Neuronal stem cell (in vitro differentiated cells): ENCODE results near the gene TEKT2.

Experiments
- DNase-seq: peaks from one replicate; pipeline ENCODE4 v3.0.0-alpha.2; 2013; ENCODE audit warnings: low spot score
- H2AFZ ChIP-seq: one replicate; pipeline ENCODE4 v1.6.1; 2013; ENCODE audit warnings: mild to moderate bottlenecking, low read length, inconsistent platforms
- H2AK5ac ChIP-seq: 2 replicates; pipeline ENCODE4 v1.6.1; 2013; ENCODE audit warnings: low read depth, mild to moderate bottlenecking, inconsistent platforms, low read length, moderate library complexity, mixed read lengths
- H2BK120ac ChIP-seq: 2 replicates; pipeline ENCODE4 v1.6.1; 2013; ENCODE audit warnings: low read depth, mild to moderate bottlenecking, inconsistent platforms, low read length, moderate library complexity, mixed read lengths
- H2BK12ac ChIP-seq: one replicate; pipeline ENCODE4 v1.6.1; 2013; ENCODE audit warnings: low read length, inconsistent platforms
- H2BK15ac ChIP-seq: 2 replicates; pipeline ENCODE4 v1.6.1; 2013; ENCODE audit warnings: mild to moderate bottlenecking, low read length, inconsistent platforms, mixed read lengths
- H2BK5ac ChIP-seq: one replicate; pipeline ENCODE4 v1.6.1; 2013; ENCODE audit warnings: inconsistent platforms, mild to moderate bottlenecking, low read length, moderate library complexity
- H3K14ac ChIP-seq: one replicate; pipeline ENCODE4 v1.6.1; 2013; ENCODE audit warnings: low read length, inconsistent platforms
- H3K18ac ChIP-seq: 2 replicates; pipeline ENCODE4 v1.6.1; 2013; ENCODE audit warnings: low read length, inconsistent platforms
- H3K23ac ChIP-seq: 2 replicates; pipeline ENCODE4 v1.6.1; 2013; ENCODE audit warnings: low read depth, mild to moderate bottlenecking, mixed read lengths, low read length, inconsistent platforms; ENCODE audit not compliant: poor library complexity
- H3K27ac ChIP-seq: replicated peaks from 3 replicates; pipeline ENCODE4 v1.5.1; 2013; ENCODE audit warnings: low read length, inconsistent platforms
- H3K27me3 ChIP-seq, 3 experiments: 2 replicates each; pipeline ENCODE4 v1.6.1; 2013; ENCODE audit warnings: low read length in 3 of 3, mild to moderate bottlenecking in 2 of 3, inconsistent platforms in 1 of 3, low read depth in 1 of 3, mixed read lengths in 1 of 3, moderate library complexity in 1 of 3; ENCODE audit not compliant: control insufficient read depth in 3 of 3, insufficient read depth in 3 of 3
- H3K36me3 ChIP-seq, 2 donors: replicated peaks in 1 of 2; 2 replicates each; pipeline ENCODE4 v1.6.1; 2013; ENCODE audit warnings: low read length in 2 of 2; ENCODE audit not compliant: control insufficient read depth in 2 of 2, insufficient read depth in 2 of 2
- H3K4ac ChIP-seq: 2 replicates; pipeline ENCODE4 v1.6.1; 2013; ENCODE audit warnings: inconsistent platforms, mild to moderate bottlenecking, low read length, moderate library complexity
- H3K4me1 ChIP-seq, 2 donors: 1 replicate in 1 of 2; 2 replicates in 1 of 2; pipeline ENCODE4 v1.6.1; 2013; ENCODE audit warnings: low read length in 2 of 2, low read depth in 1 of 2; ENCODE audit not compliant: control insufficient read depth in 2 of 2, insufficient read depth in 1 of 2
- H3K4me2 ChIP-seq: one replicate; pipeline ENCODE4 v1.6.1; 2013; ENCODE audit warnings: mild to moderate bottlenecking, low read length, inconsistent platforms; ENCODE audit not compliant: insufficient read depth, poor library complexity, severe bottlenecking
- H3K4me3 ChIP-seq, 2 donors: 2 replicates each; pipeline ENCODE4 v1.5.1; 2013; ENCODE audit warnings: low read length in 2 of 2, mild to moderate bottlenecking in 2 of 2, inconsistent platforms in 1 of 2, moderate library complexity in 1 of 2
- H3K79me1 ChIP-seq: one replicate; pipeline ENCODE4 v1.6.1; 2013; ENCODE audit warnings: low read depth, mild to moderate bottlenecking, inconsistent platforms, low read length, moderate library complexity
- H3K9ac ChIP-seq: one replicate; pipeline ENCODE4 v1.6.1; 2013; ENCODE audit warnings: mild to moderate bottlenecking, low read depth, low read length, inconsistent platforms; ENCODE audit not compliant: poor library complexity
- H3K9me3 ChIP-seq, 2 donors: replicated peaks in 1 of 2; 2 replicates each; pipeline versions ENCODE3 to v1.6.1; 2013; ENCODE audit warnings: low read length in 2 of 2, mild to moderate bottlenecking in 2 of 2, inconsistent platforms in 1 of 2, low read depth in 1 of 2, mixed read lengths in 1 of 2, moderate library complexity in 1 of 2; ENCODE audit not compliant: control insufficient read depth in 2 of 2, insufficient read depth in 1 of 2
- H4K8ac ChIP-seq: one replicate; pipeline ENCODE4 v1.6.1; 2013; ENCODE audit warnings: low read depth, mild to moderate bottlenecking, inconsistent platforms, low read length, moderate library complexity
- H4K91ac ChIP-seq: one replicate; pipeline ENCODE4 v1.6.1; 2013; ENCODE audit warnings: low read length, low read depth, mild to moderate bottlenecking, inconsistent platforms; ENCODE audit not compliant: poor library complexity
- WGBS, 2 donors: extraction: QIAGEN DNeasy Blood & Tissue Kit; methylation state at CpG; one replicate each; pipeline ENCODE4 v1.1.7; 2013; ENCODE audit warnings: missing lambda C conversion rate in 2 of 2, mixed read lengths in 1 of 2; ENCODE audit not compliant: insufficient read length in 2 of 2, insufficient replicate concordance in 1 of 2; ENCODE audit errors: extremely low coverage in 2 of 2; 5-methylcytosine and 5-hydroxymethylcytosine counted together

Gene TEKT2

GRCh38 chr1:36087233-36088123 is 3.6 kb downstream of the TEKT2 start:
- Histone ChIP-seq H2BK12ac (no peak overlapping the region), H2AFZ (peak overlapping the region; percentile 99), H4K91ac (no peak overlapping the region), H3K23ac (peak overlapping the region; percentile 32), H3K4me1 (peaks cover 14% of the 10 kb centered on the region in 2 donors), H3K14ac (no peak overlapping the region), H2AK5ac (peak overlapping the region; percentile 98), H3K27ac (no peak overlapping the region), H3K79me1 (peaks cover 19% of the 10 kb centered on the region), H3K4ac (peak overlapping the region; percentile 81), H3K9me3 (no peaks in the 10 kb centered on the region), H2BK15ac (peak overlapping the region; percentile 95), H3K18ac (no peak overlapping the region), H3K36me3 (peaks cover 28 to 39% of the 10 kb centered on the region in 2 donors), H4K8ac (no peak overlapping the region), H3K4me3 (peak overlapping the region in 1 of 2 donors; percentile 14), H3K9ac (peak overlapping the region; percentile 32), H2BK120ac (peak overlapping the region; percentile 81), H2BK5ac (no peak overlapping the region), H3K4me2 (no peak overlapping the region), H3K27me3 (no peaks in the 10 kb centered on the region)
- no CpG with 5 or more reads among the region's 31 CpGs for WGBS, 2 donors
- DNase-seq = no peak

- H3K27me3 ChIP-seq = no peaks in the 10 kb centered on the region
Measured at GRCh38 chr1:36088265-36088576, 4.3 kb downstream of the TEKT2 start.

GRCh38 chr1:36088577-36089392 is 4.9 kb downstream of the TEKT2 start, which contains the start of gene ADPRS:
TSS of gene ADPRS (plus strand) at chr1:36088892. CDS start at chr1:36088905, 13 bp downstream.
- no CpG with 5 or more reads among the region's 84 CpGs for WGBS, 2 donors
- Histone ChIP-seq H3K27me3 (no peaks in the 10 kb centered on the region), H3K18ac (peak within 1 kb of the TSS; percentile 98), H2BK5ac (peak within 1 kb of the TSS; percentile 90), H4K8ac (peak within 1 kb of the TSS; percentile 99), H3K9ac (peak within 1 kb of the TSS; percentile 99), H3K27ac (peak within 1 kb of the TSS; percentile 65), H4K91ac (no peak within 1 kb of the TSS), H3K79me1 (peaks cover 19% of the 10 kb centered on the region), H2AK5ac (peak within 1 kb of the TSS; percentile 98), H3K4me2 (peak within 1 kb of the TSS; percentile 90), H3K14ac (peak within 1 kb of the TSS; percentile 98), H3K9me3 (no peaks in the 10 kb centered on the region), H3K36me3 (peaks cover 41 to 52% of the 10 kb centered on the region in 2 donors), H2AFZ (peak within 1 kb of the TSS; percentile 99), H3K4me3 (peak within 1 kb of the TSS; percentile 97 to 98), H2BK12ac (no peak within 1 kb of the TSS), H2BK15ac (peak within 1 kb of the TSS; percentile 95), H3K4me1 (peaks cover 12 to 14% of the 10 kb centered on the region in 2 donors), H2BK120ac (peak within 1 kb of the TSS; percentile 81), H3K23ac (peak within 1 kb of the TSS; percentile 100), H3K4ac (peak within 1 kb of the TSS; percentile 94)
- peak; percentile 87 for DNase-seq

More at GRCh38 chr1:36088265-36088576, 4.3 kb downstream of the TEKT2 start:
- peak overlapping the region; percentile 81 for H2BK120ac ChIP-seq
- H2BK15ac ChIP-seq = peak overlapping the region; percentile 95
- peak overlapping the region; percentile 93 for H3K18ac ChIP-seq
- H4K91ac ChIP-seq = no peak overlapping the region
- H3K4me3 ChIP-seq = peak overlapping the region in 1 of 2 donors; percentile 98
- peak overlapping the region; percentile 32 for H3K4me2 ChIP-seq
- peak overlapping the region; percentile 90 for H2BK5ac ChIP-seq
- no CpG with 5 or more reads among the region's 8 CpGs for WGBS, 2 donors
- peaks cover 19% of the 10 kb centered on the region for H3K79me1 ChIP-seq
- peaks cover 36 to 47% of the 10 kb centered on the region in 2 donors for H3K36me3 ChIP-seq
- H3K4me1 ChIP-seq = peaks cover 14% of the 10 kb centered on the region in 2 donors
- peak overlapping the region; percentile 75 for H4K8ac ChIP-seq
- peak overlapping the region; percentile 81 for H3K4ac ChIP-seq
- H2AK5ac ChIP-seq = peak overlapping the region; percentile 98
- peak overlapping the region; percentile 27 for H3K14ac ChIP-seq
- H3K27ac ChIP-seq = no peak overlapping the region
- no peak overlapping the region for H3K23ac ChIP-seq
- peak overlapping the region; percentile 99 for H2AFZ ChIP-seq
- H3K9ac ChIP-seq = peak overlapping the region; percentile 74
- DNase-seq = no peak
- no peaks in the 10 kb centered on the region for H3K9me3 ChIP-seq
- H2BK12ac ChIP-seq = no peak overlapping the region
